GM18867 (cell line): ENCODE measurements around the gene CENPH.
A peak's percentile ranks its signal among the peaks of the same experiment; 100 is the strongest.
"Not testable (repeated sequence)": the region's sequence is repeated elsewhere in the genome, so short reads cannot be mapped to it uniquely, and the experiment has no call there.

ENCODE experiments used
- ATAC-seq: cut with Tn5 transposase; IDR thresholded peaks from one replicate; pipeline ENCODE4 v1.9.1; 2021; ENCODE audit warnings: mild to moderate bottlenecking, moderate library complexity; ENCODE audit not compliant: unreplicated experiment

CENPH gene

GRCh38 chr5:69206528-69207190, 17.3 kb downstream of the CENPH start:
- ATAC-seq: no peak

GRCh38 chr5:69209602-69210001, 20.2 kb downstream of the CENPH start:
- ATAC-seq: no peak

- ATAC-seq: no peak
These were observed 21.8 kb downstream of the CENPH start for GRCh38 chr5:69211200-69211599.

- peak; percentile 65 for ATAC-seq
These were observed 22.6 kb downstream of the CENPH start for GRCh38 chr5:69212022-69212421.

GRCh38 chr5:69213513-69214215, 24.3 kb downstream of the CENPH start:
- no peak for ATAC-seq

- ATAC-seq: no peak
These were observed 27.7 kb downstream of the CENPH start for GRCh38 chr5:69217151-69217511.

GRCh38 chr5:69217548-69218526, 28.5 kb downstream of the CENPH start:
- peak; percentile 92 for ATAC-seq

GRCh38 chr5:69219939-69220338, 30.6 kb downstream of the CENPH start:
- ATAC-seq: no peak

- ATAC-seq: not testable (repeated sequence)
These were observed 31.0 kb downstream of the CENPH start for GRCh38 chr5:69220371-69220770.

GRCh38 chr5:69220833-69221232, 31.4 kb downstream of the CENPH start:
- ATAC-seq: not testable (repeated sequence)

GRCh38 chr5:69224520-69224919, 35.1 kb downstream of the CENPH start:
- ATAC-seq: no peak

- no peak for ATAC-seq
These were observed 36.5 kb downstream of the CENPH start for GRCh38 chr5:69225860-69226259.

- ATAC-seq: no peak
These were observed 40.8 kb downstream of the CENPH start for GRCh38 chr5:69230181-69230580.

GRCh38 chr5:69231281-69231680, 41.9 kb downstream of the CENPH start:
- ATAC-seq: no peak

- no peak for ATAC-seq
These were observed 42.5 kb downstream of the CENPH start for GRCh38 chr5:69231851-69232250.

GRCh38 chr5:69234457-69235268, 45.3 kb downstream of the CENPH start, which contains the start of gene CDK7:
Gene CDK7 (plus strand): TSS chr5:69234886. CDS start chr5:69234976, 90 bp downstream.
- ATAC-seq: peak; percentile 99

GRCh38 chr5:69236733-69237132, 47.4 kb downstream of the CENPH start:
- ATAC-seq: not testable (repeated sequence)

GRCh38 chr5:69237877-69238276, 48.5 kb downstream of the CENPH start:
- no peak for ATAC-seq

GRCh38 chr5:69238760-69239251, 49.4 kb downstream of the CENPH start:
- no peak for ATAC-seq

- ATAC-seq: no peak
These were observed 53.0 kb downstream of the CENPH start for GRCh38 chr5:69242215-69242927.
